ENCODE measurements around the gene PRSS22. TPM values are rescaled to one million over a fixed set of nuclear protein-coding genes. Genes with fewer than 3 reads are reported as not detected.
A peak's percentile ranks its signal among the peaks of the same experiment; 100 is the strongest.

Gene PRSS22
- total RNA-seq, 2 donors from 2014 or later = 5.0 to 6.2 TPM

DNA sequence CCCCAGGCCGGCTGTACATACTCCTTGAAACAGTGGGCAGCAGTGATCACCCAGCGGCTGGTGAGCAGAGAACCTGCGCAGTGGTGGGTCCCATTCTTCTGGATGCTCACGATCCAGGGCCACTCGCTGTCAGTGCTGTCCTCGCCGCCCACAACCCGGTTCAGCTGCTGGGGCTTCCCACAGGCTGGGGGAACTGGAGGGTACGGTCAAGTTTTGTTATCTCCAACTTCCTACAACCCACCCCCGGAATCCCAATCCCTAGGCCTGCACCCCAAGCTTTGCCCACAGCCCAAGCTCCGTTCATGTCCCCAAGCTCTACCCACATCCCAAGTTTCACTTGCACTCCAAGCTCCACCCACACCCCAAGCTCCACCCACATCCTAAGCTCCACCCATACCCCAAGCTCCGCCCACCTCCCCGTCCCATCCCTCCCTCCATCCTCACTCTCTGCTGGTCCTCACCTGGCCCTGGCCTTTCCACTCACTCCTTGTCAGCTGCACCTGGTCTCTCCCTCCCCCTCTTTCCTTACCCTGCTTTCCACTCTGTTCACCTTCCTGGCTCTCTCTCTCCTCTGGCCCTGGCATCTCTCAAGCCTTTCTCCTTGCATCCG, 1.8 kb downstream of the PRSS22 start:
- TF ChIP-seq, protein P1, sequence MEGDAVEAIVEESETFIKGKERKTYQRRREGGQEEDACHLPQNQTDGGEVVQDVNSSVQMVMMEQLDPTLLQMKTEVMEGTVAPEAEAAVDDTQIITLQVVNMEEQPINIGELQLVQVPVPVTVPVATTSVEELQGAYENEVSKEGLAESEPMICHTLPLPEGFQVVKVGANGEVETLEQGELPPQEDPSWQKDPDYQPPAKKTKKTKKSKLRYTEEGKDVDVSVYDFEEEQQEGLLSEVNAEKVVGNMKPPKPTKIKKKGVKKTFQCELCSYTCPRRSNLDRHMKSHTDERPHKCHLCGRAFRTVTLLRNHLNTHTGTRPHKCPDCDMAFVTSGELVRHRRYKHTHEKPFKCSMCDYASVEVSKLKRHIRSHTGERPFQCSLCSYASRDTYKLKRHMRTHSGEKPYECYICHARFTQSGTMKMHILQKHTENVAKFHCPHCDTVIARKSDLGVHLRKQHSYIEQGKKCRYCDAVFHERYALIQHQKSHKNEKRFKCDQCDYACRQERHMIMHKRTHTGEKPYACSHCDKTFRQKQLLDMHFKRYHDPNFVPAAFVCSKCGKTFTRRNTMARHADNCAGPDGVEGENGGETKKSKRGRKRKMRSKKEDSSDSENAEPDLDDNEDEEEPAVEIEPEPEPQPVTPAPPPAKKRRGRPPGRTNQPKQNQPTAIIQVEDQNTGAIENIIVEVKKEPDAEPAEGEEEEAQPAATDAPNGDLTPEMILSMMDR (conservative IDR thresholded peaks at IDR 0.05) = no peak
- DNase-seq = peak; percentile 87
- peaks cover 3% of the 10 kb centered on the region for H3K36me3 Mint-ChIP-seq (ENCODE audit: low read depth)
- Histone ChIP-seq H3K36me3 (ENCODE audit: control insufficient read depth, insufficient read depth, low read length) (no peaks in the 10 kb centered on the region), H3K4me3 (ENCODE audit: low read length) (no peak overlapping the region), H3K27ac (ENCODE audit: low read depth, low read length) (no peak overlapping the region), H3K4me1 (ENCODE audit: control insufficient read depth, insufficient read depth, low read length) (no peaks in the 10 kb centered on the region), H3K9ac (ENCODE audit: extremely low read depth, low read length, poor library complexity, severe bottlenecking) (no peak overlapping the region), H3K9me3 (ENCODE audit: control insufficient read depth, low read length) (peaks cover 18% of the 10 kb centered on the region), H3K27me3 (ENCODE audit: control insufficient read depth, insufficient read depth, low read length, poor library complexity, severe bottlenecking) (peaks cover 26% of the 10 kb centered on the region)
- peaks cover 16% of the 10 kb centered on the region for H3K9me3 Mint-ChIP-seq
- 88 to 92% methylated on average over 12 to 14 of the region's 14 CpGs for WGBS, 2 experiments (ENCODE audit: insufficient coverage in 1 of 2, insufficient read length in 1 of 2)
- peaks cover 2% of the 10 kb centered on the region for H3K4me1 Mint-ChIP-seq
- H3K4me3 Mint-ChIP-seq = no peak overlapping the region
- H3K27me3 Mint-ChIP-seq (ENCODE audit: insufficient read depth) = peaks cover 29% of the 10 kb centered on the region
- no peak overlapping the region for H3K27ac Mint-ChIP-seq

DNA sequence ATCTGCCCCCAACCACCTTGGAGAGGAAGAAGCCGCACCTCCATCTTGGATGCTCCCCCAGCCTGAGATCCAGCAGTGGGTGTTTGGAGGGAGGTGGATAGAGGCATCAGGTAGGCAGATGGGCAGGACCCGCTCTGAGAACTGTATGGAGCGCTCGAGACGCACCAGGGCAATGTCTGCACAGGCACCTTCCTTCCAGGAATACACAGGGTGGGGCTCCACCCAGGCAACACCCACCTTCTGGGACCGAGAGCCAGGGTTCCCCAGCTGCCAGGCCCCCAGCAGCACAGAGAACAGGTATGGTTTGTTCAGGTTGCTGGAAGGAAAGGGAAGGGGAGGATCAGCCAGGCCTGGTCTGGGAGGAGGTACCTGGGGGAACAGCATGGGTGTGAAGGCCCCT, 2.4 kb downstream of the PRSS22 start:
- Histone ChIP-seq H3K9ac (ENCODE audit: extremely low read depth, low read length, poor library complexity, severe bottlenecking) (no peak overlapping the region), H3K27me3 (ENCODE audit: control insufficient read depth, insufficient read depth, low read length, poor library complexity, severe bottlenecking) (peaks cover 26% of the 10 kb centered on the region), H3K4me3 (ENCODE audit: low read length) (no peak overlapping the region), H3K4me1 (ENCODE audit: control insufficient read depth, insufficient read depth, low read length) (no peaks in the 10 kb centered on the region), H3K9me3 (ENCODE audit: control insufficient read depth, low read length) (peaks cover 12% of the 10 kb centered on the region), H3K27ac (ENCODE audit: low read depth, low read length) (no peak overlapping the region), H3K36me3 (ENCODE audit: control insufficient read depth, insufficient read depth, low read length) (no peaks in the 10 kb centered on the region)
- H3K9me3 Mint-ChIP-seq = peaks cover 14% of the 10 kb centered on the region
- H3K4me3 Mint-ChIP-seq = no peak overlapping the region
- no peak overlapping the region for H3K27ac Mint-ChIP-seq
- 88 to 89% methylated on average over 3 to 6 of the region's 6 CpGs for WGBS, 2 experiments (ENCODE audit: insufficient coverage in 1 of 2, insufficient read length in 1 of 2)
- H3K36me3 Mint-ChIP-seq (ENCODE audit: low read depth) = peaks cover 3% of the 10 kb centered on the region
- peaks cover 23% of the 10 kb centered on the region for H3K27me3 Mint-ChIP-seq (ENCODE audit: insufficient read depth)
- TF ChIP-seq, protein P1 (conservative IDR thresholded peaks at IDR 0.05) = no peak
- peaks cover 2% of the 10 kb centered on the region for H3K4me1 Mint-ChIP-seq
- no peak for DNase-seq

DNA sequence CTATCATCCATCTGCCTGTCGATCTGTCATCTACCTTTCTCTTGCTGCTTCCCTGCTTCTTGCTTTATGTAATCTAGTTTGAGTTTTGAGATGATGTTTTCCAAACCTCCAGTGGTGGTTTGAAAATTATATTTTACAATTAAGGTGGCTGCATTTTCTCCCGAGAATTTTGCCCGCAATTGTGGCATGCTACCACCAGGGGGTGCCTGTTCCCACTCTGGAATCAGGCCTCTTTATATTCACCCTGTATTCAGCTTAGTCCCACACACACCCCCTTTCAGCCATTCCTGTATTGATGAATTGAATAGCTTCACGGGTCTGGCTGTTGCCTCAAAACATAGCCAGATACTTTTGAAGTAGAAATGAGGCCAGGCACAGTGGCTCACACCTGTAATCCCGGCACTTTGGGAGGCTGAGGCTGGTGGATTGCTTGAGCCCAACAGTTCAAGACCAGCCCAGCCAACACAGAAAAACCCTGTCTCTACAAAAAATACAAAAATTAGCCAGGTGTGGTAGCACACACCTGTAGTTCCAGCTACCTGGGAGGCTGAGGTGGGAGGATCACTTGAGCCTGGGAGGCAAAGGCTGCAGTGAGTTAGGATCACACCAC, 3.2 kb downstream of the PRSS22 start:
- H3K27ac Mint-ChIP-seq = no peak overlapping the region

More for the DNA sequence above, 3.2 kb downstream of the PRSS22 start:
- TF ChIP-seq, protein P1 (conservative IDR thresholded peaks at IDR 0.05) = peak; percentile 89
- peaks cover 10% of the 10 kb centered on the region for H3K9me3 ChIP-seq (ENCODE audit: control insufficient read depth, low read length)
- H3K27me3 ChIP-seq (ENCODE audit: control insufficient read depth, insufficient read depth, low read length, poor library complexity, severe bottlenecking) = peaks cover 26% of the 10 kb centered on the region
- no peaks in the 10 kb centered on the region for H3K4me1 ChIP-seq (ENCODE audit: control insufficient read depth, insufficient read depth, low read length)
- peak; percentile 67 for DNase-seq
- Mint-ChIP-seq H3K27me3 (ENCODE audit: insufficient read depth) (peaks cover 21% of the 10 kb centered on the region), H3K4me3 (no peak overlapping the region), H3K4me1 (peaks cover 4% of the 10 kb centered on the region), H3K36me3 (ENCODE audit: low read depth) (peaks cover 3% of the 10 kb centered on the region), H3K9me3 (peaks cover 11% of the 10 kb centered on the region)
- H3K36me3 ChIP-seq (ENCODE audit: control insufficient read depth, insufficient read depth, low read length) = no peaks in the 10 kb centered on the region
- no peak overlapping the region for H3K4me3 ChIP-seq (ENCODE audit: low read length)
- no peak overlapping the region for H3K27ac ChIP-seq (ENCODE audit: low read depth, low read length)
- 67 to 78% methylated on average over 1 to 5 of the region's 5 CpGs for WGBS, 2 experiments (ENCODE audit: insufficient coverage in 1 of 2, insufficient read length in 1 of 2)
- H3K9ac ChIP-seq (ENCODE audit: extremely low read depth, low read length, poor library complexity, severe bottlenecking) = no peak overlapping the region
